Activated CD8-positive, alpha-beta memory T cell treated with anti-CD3 and anti-CD28 coated beads for 1 hour (primary cell): Measurements from ENCODE around the gene DBNDD2.

ENCODE experiments used
- DNase-seq, 2 donors: peaks; one replicate each; pipeline ENCODE4 v3.0.0-alpha.2; 2020; ENCODE audit warnings: low read depth in 1 of 2; ENCODE audit errors: extremely low read depth in 1 of 2

DBNDD2 gene, protein sequence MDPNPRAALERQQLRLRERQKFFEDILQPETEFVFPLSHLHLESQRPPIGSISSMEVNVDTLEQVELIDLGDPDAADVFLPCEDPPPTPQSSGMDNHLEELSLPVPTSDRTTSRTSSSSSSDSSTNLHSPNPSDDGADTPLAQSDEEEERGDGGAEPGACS

DNA sequence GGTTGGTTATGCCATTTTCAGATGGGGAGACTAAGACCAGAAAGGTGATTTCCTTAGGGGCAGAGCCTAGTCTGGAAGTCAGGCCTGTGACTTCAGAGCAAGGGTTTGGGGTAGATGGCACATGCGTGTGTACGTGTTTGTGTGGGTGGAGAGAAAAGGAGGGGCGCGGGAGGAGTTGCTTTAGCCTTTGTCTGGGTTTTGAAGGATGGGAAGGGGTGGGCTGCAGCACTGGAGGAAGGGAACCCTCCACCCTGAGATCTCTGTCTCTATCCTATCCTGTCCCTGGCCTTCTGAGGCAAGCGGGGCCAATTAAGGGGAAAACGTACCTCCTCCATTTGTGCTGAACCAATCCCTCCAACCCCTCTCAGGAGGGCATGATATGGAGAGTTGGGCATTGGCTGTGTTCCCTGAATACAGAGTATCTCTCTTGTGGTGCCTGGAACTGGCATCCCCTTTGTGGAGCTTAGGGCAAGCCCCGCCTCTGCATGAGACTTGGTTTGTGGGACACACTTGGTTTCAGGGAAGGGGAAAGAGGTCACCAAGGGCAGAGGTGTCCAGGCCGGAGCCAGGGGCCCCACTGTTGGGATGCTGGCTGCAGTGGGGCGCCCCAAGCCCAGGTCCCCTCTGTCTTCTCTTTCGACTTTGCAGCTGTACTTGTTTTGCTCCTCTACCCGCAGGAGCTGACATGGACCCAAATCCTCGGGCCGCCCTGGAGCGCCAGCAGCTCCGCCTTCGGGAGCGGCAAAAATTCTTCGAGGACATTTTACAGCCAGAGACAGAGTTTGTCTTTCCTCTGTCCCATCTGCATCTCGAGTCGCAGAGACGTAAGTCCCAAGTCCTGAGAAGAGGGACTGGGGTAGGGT is at the start of gene DBNDD2:
Gene DBNDD2, plus strand, starts transcription at position 507 of the 863 bp plus-strand sequence. Its CDS starts 179 bp downstream, at position 686.
- no peak for DNase-seq

DNA sequence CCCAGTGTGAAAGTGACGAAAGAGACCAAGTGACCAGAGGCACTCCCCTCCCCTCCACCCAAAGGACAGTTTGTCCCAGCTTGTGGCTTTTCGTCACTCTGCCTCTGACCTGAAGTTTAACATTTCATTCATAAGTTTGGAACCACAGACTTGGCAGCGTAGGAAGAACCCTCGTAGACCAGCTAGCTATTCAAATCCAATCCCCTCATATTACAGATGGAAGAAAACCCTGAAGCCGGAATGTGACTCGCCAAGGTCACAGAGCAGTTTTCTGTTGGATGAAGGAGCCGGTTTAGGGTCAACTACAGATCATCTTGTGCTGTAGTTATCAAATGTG is 49.1 kb upstream of the DBNDD2 start:
- no peak for DNase-seq

DNA sequence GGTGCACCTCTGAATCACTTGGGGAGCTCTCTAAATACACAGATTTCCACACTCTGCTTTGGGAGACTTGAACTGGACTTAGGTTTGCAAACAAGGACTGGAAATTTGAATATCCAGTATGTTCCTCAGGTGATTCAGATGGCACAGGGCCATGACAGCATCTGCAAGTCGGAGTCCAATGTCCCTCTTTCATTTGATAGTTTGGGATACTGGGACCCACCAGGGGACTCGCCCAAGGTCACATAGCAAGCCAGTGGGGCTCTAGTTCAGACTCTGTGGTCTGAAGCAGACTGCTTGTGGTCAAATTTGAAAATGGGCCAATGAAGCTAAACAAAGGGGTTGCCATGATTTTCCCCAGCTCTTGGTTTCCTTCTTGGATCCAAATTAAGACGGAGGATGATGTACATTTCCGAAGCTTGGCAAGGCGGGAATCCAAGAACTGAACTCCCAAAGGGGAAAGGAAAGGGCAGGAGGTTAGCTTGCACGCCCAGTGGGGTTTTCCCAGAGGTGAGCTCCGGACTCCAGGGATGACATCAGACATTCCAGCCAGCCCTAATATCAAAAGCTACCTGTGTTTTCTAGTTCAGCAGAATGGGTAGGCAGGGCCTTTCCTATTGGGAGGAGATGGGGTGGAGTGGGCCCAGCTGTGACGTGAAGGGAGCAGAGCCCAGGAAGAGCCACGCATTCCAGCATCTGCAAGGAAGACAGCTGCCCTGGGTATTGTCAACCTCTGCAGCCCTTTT is 48.5 kb upstream of the DBNDD2 start:
- DNase-seq: no peak

DNA sequence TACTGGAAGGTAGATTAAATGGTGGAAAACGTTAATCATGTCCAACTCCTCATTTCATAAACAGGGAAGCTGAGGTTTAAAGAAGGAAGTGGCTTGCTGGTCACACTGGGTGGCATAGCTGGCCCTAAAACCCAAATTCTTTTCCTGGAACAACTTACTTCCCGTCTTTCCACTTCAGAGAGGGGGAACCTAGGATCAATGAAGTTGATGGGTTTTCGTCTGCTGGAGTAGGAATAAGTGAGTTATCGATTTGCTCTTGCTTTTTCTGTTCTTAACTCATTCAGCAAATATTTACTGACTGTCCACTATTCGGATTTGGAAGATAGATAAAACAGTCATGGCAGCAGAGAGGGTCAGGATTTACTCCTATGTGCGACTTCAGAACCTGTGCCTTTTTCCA is 46.3 kb upstream of the DBNDD2 start:
- DNase-seq: no peak

DNA sequence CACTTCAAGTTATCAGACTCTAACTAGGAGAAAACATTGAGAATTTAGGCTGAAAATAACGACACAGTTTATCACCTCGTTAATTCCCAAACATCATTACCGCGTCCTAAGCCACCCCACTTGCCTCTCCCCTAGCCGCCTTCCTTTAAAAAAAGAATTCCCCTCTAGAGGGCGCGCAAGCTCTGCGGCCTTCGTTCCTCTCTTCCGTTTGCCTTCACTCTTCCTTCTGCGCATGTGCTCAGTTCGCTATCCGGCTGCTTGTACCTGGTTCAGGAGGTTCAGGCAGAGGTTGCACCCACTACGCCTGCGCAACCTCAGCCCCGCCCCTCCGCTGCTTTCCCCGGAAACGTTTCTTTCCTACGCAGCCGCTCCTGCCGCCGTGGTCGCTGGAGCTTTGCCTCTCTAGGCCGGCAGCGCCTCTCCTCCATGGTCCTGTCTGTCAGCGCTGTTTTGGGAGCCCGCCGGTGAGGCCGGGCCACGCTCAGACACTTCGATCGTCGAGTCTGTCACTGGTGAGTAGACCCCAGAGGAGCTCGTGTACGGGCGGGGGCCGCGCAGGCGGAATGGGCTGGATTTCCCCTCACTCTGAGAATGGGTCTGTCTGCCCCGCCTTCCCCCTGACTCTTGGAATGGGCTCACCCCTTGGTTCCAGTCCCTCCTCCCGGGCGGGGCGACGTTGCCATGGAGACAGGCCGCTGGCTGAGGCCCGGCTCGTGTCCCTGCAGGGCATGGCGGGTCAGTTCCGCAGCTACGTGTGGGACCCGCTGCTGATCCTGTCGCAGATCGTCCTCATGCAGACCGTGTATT is 45.1 kb upstream of the DBNDD2 start, which contains the start of gene SYS1:
Gene SYS1, plus strand, starts transcription at position 353 of the 807 bp plus-strand sequence. Its CDS starts 376 bp downstream, at position 729.
- DNase-seq: peak; percentile 96 to 97

DNA sequence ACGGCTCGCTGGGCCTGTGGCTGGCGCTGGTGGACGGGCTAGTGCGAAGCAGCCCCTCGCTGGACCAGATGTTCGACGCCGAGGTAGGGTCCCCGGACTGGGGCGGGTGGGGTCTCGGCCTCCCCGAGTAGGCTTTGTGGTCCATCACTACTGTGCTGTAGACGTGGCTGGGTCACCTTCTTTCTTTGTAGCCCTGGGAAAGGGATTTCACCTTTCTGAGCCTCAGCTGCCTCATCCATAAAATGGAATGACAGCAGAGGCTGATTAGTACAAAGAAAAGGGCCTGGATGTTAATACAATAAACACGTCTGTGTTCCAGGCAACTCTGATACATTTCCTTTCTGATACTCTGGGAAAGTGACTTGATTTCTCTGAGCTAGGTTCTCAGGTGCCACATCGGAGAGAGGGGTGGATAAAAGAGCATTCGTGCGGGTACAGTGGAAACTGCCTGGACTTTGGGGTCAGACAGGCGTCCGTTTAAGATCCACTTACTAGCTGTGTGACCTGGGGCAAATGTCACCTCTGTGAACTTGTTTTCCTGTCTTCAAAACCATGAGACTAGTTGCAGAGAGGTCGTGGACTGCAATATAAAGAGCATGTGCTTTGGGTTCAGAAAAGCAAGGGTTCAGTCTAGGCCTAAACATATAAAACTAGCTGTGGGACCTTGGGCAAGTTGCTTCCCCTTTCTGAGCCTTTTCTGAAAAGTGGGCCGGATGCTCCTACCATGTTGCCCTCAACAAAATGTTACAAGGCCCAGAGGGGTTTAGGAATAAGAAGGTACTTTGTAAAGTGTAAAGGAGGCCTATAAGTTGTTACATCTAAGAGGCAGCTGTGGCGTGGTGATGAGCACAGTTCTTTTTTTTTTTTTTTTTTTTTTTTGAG is 44.2 kb upstream of the DBNDD2 start:
- no peak for DNase-seq

DNA sequence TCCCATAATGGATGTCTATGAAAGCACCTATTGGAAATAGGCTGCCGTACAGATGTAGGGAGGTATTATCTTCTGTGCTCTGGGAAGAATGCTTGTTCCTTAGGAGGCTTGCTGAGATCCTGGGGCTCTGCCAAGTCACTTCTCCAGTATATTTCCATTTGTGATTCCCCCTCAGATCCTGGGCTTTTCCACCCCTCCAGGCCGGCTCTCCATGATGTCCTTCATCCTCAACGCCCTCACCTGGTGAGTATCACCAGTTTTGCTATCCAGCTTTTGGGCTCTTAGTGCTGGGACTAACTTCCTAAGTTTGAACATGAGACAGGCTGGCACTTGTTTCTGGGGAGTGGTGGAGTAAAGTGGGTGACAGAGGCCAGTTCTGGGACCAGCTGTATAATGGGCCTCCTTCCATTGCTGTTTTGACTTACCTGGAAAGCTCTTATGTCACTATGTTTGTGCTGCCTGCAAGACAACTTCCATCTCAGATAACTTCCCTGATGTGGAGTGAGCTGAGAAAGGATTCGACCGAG is 42.6 kb upstream of the DBNDD2 start:
- no peak for DNase-seq

DNA sequence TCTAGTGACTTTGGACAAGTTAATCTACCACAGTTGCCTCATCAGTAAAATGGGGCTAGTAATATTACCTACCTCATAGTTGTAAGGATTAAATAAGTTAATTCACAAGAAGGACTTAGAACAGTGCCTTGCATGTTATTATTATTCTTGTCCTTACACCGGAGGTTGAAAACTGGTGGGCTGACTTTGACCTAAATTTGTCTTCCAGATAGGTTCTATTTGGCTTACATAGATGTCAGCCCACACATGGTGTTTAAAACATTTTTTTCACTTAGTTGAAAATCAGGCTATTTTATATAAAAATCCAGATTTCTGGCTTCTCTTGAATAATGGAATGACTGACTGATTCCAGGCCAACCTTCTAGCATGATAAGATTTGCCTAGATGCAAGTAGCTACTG is 41.9 kb upstream of the DBNDD2 start:
- DNase-seq: no peak

DNA sequence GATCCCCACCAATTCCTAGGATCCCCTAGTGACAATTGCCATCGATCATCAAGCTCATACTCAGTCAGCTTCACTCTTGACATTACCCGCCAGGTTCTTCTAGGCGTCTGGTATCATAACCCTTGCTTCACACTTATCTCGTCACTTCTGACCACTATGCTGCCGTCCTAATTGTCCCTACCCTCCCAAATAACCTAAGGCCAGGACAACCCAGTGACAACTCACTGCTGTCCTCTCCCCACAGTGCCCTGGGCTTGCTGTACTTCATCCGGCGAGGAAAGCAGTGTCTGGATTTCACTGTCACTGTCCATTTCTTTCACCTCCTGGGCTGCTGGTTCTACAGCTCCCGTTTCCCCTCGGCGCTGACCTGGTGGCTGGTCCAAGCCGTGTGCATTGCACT is 41.5 kb upstream of the DBNDD2 start:
- no peak for DNase-seq

DNA sequence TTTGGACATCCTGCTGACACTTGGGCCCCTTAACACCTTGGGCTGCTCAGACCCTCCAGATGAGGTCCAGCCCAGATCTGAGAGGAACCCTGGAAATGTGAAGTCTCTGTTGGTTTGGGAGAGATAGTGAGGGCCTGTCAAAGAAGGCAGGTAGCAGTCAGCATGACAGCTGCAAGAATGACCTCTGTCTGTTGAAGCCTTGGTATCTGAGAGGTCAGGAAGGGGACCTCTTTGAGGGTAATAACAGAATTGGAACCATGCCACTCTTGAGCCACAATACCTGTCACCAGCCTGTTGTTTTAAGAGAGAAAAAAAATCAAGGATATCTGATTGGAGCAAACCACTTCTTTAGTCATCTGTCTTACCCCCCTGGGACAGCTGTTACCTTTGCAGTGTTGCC is 41.0 kb upstream of the DBNDD2 start:
- DNase-seq: no peak

DNA sequence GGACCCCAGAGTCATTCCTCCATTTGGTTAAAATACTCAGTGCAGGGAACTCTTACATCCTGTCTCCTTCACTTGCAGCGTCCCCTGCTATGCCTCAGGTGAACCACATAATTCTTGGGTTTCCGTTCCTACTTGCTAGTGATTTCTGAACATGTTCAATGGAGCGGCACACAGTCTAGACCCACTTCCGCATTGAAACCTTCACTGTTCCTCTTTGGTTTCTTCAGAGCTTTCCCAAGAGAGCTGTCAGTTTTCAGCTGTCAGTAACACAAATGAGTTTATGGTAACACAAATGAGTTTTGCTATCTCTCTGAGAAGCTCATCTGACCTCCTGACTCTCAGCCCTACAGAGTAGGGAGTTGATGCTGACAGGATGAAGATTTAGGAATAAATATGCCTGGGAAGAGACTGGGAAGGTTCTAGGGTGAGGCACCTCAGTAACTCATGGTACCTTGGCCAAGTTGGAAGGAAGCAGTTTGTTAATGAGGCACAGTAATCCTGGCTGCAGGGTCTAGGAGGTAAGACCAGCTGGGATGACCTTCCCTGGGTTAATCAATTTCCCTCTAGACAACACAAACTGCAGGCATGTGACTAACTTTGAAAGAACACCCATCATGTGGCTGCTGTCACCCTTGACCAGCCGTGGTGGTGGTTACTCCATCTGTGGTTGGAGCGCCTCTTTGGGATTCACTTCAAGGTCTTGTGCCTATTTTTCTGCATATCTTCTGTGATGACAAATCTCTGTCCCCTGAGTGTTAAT is 39.7 kb upstream of the DBNDD2 start:
- no peak for DNase-seq

DNA sequence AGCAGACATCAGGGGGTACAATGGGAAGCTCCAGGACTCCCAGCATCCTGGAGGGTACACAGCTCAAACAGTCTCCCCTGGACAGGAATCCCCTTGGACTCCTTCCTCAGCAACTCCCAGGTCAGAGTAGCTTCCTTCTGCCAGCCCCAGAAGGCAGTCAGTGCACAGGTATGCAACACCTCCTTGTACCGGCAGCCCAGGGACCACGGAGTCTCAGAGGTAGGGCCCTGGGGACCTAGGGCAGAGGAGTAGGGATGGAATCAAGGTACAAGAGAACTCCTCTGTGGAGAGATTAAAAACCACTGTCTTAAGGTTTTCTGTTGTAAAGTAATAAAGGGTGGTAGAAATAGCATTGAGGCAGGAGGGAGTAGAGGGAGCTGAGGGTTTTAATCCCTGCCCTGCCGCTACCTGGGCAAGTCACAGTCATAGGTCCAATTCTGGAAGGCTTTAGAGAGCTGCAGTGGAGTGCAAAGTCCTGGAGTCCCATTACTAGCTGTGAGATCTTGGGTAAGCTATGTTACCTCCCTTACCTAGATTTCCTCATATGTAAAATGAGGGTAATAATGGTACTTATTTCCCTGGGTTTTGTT is 37.4 kb upstream of the DBNDD2 start:
- no peak for DNase-seq

DNA sequence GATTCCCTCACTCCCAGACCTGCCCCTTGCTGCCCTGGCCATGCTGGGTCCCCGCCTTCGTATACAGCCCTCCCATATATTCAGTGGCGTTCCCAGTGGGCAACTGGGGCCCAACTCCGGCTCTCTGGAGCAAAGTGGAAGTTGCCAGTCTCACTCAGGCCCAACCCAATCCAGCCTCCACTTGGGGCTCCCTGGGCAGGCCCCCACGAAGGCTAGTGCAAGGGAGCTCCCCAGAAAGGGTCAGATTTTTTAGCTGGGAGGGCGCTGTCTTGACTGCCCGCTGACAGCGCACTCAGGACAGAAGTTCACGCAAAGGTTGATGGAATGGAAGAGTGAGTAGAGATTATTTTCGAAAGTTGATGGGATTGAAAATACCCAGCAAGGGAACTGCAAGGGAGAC is 35.8 kb upstream of the DBNDD2 start:
- no peak for DNase-seq

DNA sequence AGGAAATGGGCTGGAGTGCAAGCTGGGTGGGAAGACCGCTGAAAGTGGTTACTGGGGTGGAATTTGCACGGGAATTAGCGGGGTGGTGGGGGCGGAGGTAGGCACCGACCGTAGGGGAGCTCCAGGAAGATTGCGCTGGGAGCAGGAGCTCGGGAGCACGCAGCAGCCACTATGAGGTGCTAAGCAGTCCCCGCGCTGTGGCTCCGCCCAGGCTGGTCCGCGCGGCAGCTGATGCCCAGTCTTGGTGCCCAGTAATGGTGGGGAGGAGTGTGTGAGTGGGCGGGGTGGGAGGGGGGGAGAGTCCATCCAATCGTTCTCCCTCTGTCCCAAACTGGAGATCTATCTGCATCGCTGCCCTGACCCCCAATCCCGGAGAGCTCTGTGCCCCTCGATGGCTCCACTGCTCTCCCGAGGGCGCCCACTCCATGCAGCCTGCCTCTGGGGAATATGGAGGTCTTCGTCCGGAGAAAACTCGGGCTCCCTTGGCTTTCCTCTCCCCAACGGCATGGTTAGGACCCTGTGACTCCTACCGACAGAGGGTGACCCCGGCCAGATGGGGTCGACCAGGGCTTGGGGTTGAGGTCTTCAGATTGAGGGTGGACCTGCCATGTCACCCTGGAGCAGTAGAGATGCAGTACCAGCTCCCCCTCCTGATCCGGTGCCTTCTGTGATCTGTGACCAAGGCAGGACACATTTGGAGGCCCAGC is 35.3 kb upstream of the DBNDD2 start:
- DNase-seq: no peak

DNA sequence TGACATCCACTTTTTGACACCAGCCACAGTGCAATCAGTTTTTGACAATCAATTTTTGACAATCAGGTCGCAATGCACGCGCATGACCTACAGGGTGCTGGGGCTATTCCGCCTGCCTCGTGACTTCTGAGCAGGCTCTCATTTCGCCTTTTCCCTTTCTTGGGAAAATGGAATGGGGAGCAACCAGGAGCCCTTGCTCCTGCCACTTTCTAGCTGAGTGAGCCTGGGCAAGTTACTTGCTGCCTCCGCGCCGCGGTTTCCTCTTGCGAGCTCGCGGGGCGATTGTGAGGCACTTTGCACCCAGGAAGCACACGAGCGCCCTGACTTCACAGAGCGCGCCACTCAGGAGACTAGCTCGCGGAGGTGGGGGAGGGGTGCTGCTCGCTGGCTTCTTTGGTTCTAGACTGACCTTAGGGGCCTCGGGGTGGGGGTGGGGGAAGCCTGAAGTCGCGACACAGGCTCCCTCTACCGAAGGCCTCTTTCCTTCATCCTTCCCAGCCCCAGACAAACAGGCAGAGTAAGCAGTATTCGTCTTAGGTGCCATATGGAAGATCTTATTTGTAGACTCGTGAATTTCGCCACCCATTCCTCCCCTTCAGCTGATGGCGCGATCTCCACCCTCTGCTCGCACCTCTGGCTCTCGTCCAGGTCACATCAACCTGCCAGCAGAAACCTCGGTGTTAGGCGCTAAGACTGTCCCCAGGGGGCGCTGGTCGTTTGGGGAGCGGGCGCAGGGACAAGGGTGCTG is 34.6 kb upstream of the DBNDD2 start:
- DNase-seq: peak; percentile 83 to 87

DNA sequence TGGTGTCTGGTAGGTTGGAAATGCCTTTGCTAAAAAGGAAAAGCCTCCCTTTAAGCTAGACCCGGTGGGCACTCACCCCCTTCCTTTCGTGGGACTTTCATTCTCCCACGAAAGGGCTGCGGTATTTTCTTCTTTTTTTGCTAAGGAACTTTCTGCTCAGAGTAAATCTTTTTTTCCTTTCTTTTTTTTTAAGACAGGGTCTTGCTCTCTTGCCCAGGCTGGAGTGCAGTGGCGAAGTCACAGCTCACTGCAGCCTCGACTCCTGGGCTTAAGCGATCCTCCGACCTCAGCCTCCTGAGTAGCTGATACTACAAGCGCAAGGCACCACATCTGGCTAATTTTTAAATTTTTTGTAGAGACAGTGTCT is 34.0 kb upstream of the DBNDD2 start:
- DNase-seq: no peak

DNA sequence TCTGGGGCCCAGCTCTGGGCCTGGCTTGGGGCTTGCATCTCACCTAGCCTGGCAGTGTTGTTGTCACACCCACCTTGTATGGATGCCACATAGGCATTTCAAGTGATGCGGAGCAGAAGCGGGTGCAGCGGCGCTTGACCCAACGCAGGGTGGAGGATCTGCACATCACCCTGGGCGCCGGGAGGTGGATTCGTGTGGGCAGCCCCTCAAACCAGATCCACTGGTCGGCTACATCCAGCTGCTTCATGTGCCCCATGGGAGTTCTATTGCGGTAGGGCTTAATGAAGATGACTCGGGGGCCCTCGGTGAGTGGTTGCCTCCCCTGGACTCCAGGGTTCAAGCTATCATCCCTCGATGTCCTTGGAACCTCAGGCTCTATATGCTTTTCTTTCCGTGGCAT is 33.1 kb upstream of the DBNDD2 start:
- DNase-seq: no peak
